Caco-2 (cell line): ENCODE data around the gene PPP1R7. TPM values are rescaled to one million over a fixed set of nuclear protein-coding genes. Genes with fewer than 3 reads are reported as not detected.

Experiments
- Bru-seq: library from RNA; stranded (reverse); fragments of 400-500 nt; gene quantifications from one replicate; lab custom pipeline; 2021; lab: Mats Ljungman, UMichigan
- BruChase-seq, 2 experiments: library from RNA; stranded (reverse); fragments of 400-500 nt; gene quantifications; one replicate each; lab custom pipeline; 2021; lab: Mats Ljungman, UMichigan
- BruUV-seq: library from RNA; stranded (reverse); fragments of 400-500 nt; replicated peaks from 2 replicates; lab custom pipeline; 2021; lab: Mats Ljungman, UMichigan
- CTCF ChIA-PET: fragments of 300-600 bp; sonication (Branson Sonifier 250); formaldehyde crosslinking; loops from one replicate; lab custom pipeline; 2022; ENCODE audit warnings: antibody characterized with exemption; lab: Charles Lee
- POLR2A ChIA-PET: fragments of 300-600 bp; sonication (Branson Sonifier 250); formaldehyde crosslinking; loops from one replicate; lab custom pipeline; 2022; ENCODE audit warnings: antibody characterized with exemption; lab: Charles Lee
- DNase-seq, 2 experiments: peaks; one replicate each; pipeline versions ENCODE4 v3.0.0 to v3.0.0-alpha.2; 2020 to 2022
- H3K27me3 ChIP-seq: replicated peaks from 2 replicates; pipeline ENCODE4 v1.6.0; 2011; ENCODE audit warnings: low read length; ENCODE audit not compliant: control insufficient read depth, insufficient read depth
- H3K36me3 ChIP-seq: 2 replicates; pipeline ENCODE4 v1.5.1; 2011; ENCODE audit warnings: low read length; ENCODE audit not compliant: control insufficient read depth, insufficient read depth
- H3K4me1 ChIP-seq: fragments of 250-450 bp; sonication (Bioruptor Pico); 2 replicates; pipeline ENCODE4 v1.5.1; 2020; ENCODE audit warnings: mild to moderate bottlenecking
- H3K4me3 ChIP-seq: 2 replicates; pipeline ENCODE4 v1.5.1; 2011; ENCODE audit warnings: low read depth, mild to moderate bottlenecking, control low read depth, low read length
- H3K9me3 ChIP-seq: fragments of 250-450 bp; sonication (Bioruptor Pico); 2 replicates; pipeline ENCODE4 v1.5.1; 2020; ENCODE audit warnings: mild to moderate bottlenecking, moderate library complexity
- H3K27ac Mint-ChIP-seq: one replicate; pipeline ENCODE4 v1.8.0; 2022; ENCODE audit warnings: mixed read lengths; ENCODE audit not compliant: unreplicated experiment
- H3K27me3 Mint-ChIP-seq: one replicate; pipeline ENCODE4 v1.8.0; 2022; ENCODE audit warnings: mixed read lengths; ENCODE audit not compliant: insufficient read depth, unreplicated experiment
- H3K36me3 Mint-ChIP-seq: one replicate; pipeline ENCODE4 v1.8.0; 2022; ENCODE audit warnings: mild to moderate bottlenecking, mixed read lengths; ENCODE audit not compliant: insufficient read depth, unreplicated experiment
- H3K4me1 Mint-ChIP-seq: one replicate; pipeline ENCODE4 v1.8.0; 2022; ENCODE audit warnings: low read depth, mixed read lengths; ENCODE audit not compliant: unreplicated experiment
- H3K4me3 Mint-ChIP-seq: one replicate; pipeline ENCODE4 v1.8.0; 2022; ENCODE audit warnings: mild to moderate bottlenecking, moderate library complexity, mixed read lengths; ENCODE audit not compliant: unreplicated experiment
- H3K9me3 Mint-ChIP-seq: one replicate; pipeline ENCODE4 v1.8.0; 2022; ENCODE audit warnings: mixed read lengths; ENCODE audit not compliant: unreplicated experiment
- intact Hi-C: fragments of 100-400 bp; cut with micrococcal nuclease; formaldehyde crosslinking; loops from one replicate; pipeline ENCODE4 v1.10.0; 2022; ENCODE audit not compliant: unreplicated experiment
- long read RNA-seq: library from polyadenylated mRNA; stranded (forward); transcript quantifications from one replicate; pipeline ENCODE4 v2.0.0, GENCODE V29; 2022
- total RNA-seq: library from RNA; stranded (reverse); gene quantifications from 2 replicates; pipeline ENCODE4 v1.2.3, GENCODE V29; 2022
- TF ChIP-seq, protein P1 (sequence below), 2 experiments: fragments of 200-600 bp in 1 of 2; IDR thresholded peaks; 1 replicate in 1 of 2; 2 replicates in 1 of 2; pipeline versions ENCODE4 v1.5.1 to v1.8.0; 2011 to 2022; ENCODE audit warnings: antibody characterized with exemption in 1 of 2, control low read depth in 1 of 2, inconsistent platforms in 1 of 2, low read depth in 1 of 2, low read length in 1 of 2, mild to moderate bottlenecking in 1 of 2, moderate library complexity in 1 of 2; ENCODE audit not compliant: insufficient read depth in 1 of 2, severe bottlenecking in 1 of 2, unreplicated experiment in 1 of 2

PPP1R7 gene
- total RNA-seq (30.0 and 32.5 TPM in 2 replicates), Bru-seq, nascent RNA (percentile 52 among the genes with signal in this experiment), BruChase-seq, experiment 1, labeled RNA remaining after a 2-hour chase (percentile 53 among the genes with signal in this experiment), BruChase-seq, experiment 2, labeled RNA remaining after a 6-hour chase (percentile 58 among the genes with signal in this experiment)
- long read RNA-seq, transcript PPP1R7-201 (10 exons, 2,386 nt) = major isoform, 34 of 52 reads
- long read RNA-seq, transcript PPP1R7-206 (9 exons, 965 nt) = minor isoform, 7 of 52 reads
- long read RNA-seq, partial matches to known transcripts = 3 of 52 reads
- long read RNA-seq, other reads (novel, unspliced or antisense) = 2 of 52 reads

DNA sequence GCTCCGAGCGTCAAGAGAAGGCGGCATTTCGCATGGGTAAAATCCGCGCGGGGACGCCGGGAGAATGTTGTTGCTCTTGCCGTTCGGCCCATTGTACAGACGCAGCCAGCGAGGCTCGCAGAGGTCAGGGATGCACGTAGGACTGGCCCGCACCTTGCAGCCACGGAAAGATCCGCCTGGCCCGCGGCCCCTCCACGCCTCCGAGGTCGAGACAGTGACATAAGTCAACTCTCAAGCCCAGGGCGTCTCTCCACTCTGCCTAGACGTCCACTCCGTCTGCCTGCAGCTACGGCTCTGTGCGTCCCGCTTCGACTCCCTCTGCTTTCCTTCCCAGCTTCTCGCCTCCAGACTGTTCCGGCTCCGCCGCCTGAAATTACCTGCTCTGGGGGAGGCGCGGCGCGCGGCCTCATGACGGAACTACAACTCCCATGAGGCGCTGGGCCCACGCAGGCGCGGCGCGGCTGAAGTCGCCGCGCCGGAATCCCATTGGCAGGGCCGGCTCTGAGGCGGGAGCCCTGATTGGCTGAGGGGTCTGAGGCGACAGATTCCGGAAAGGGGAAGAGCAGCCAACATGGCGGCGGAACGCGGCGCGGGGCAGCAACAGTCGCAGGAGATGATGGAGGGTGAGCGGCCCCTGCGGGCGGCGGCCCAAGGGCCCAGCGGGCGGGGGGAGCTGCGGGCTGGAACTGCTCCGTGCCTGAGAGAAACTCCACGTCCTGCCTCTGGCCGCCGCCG lies at the start of gene PPP1R7:
Gene PPP1R7, plus strand, starts transcription at position 543 of the 735 bp plus-strand sequence. Its CDS starts 29 bp downstream, at position 572.
- intact Hi-C loops = loop anchor here (5.0 kb wide), 1 partner anchor 67 kb away; no protein-coding TSS in a partner anchor
- H3K27ac Mint-ChIP-seq = peak within 1 kb of the TSS; percentile 87
- ChIA-PET CTCF (interaction anchor here (0.9 kb wide), 1 partner anchor 248 kb away, joined by 3 read pairs; no protein-coding TSS in a partner anchor), POLR2A (interaction anchor here (0.5 to 1.0 kb wide), 6 partner anchors 24 to 548 kb away, joined by 3 to 7 read pairs (median 3); partner anchors contain the start of gene MTERF4)
- Histone ChIP-seq H3K9me3 (no peaks in the 10 kb centered on the region), H3K4me3 (peak within 1 kb of the TSS; percentile 53), H3K4me1 (0 out of 2 replicates have a peak, but pooled peaks cover 3% of the 10 kb centered on the region), H3K36me3 (no peaks in the 10 kb centered on the region), H3K27me3 (no peaks in the 10 kb centered on the region)
- peaks cover 8% of the 10 kb centered on the region for H3K36me3 Mint-ChIP-seq
- TF ChIP-seq, protein P1, sequence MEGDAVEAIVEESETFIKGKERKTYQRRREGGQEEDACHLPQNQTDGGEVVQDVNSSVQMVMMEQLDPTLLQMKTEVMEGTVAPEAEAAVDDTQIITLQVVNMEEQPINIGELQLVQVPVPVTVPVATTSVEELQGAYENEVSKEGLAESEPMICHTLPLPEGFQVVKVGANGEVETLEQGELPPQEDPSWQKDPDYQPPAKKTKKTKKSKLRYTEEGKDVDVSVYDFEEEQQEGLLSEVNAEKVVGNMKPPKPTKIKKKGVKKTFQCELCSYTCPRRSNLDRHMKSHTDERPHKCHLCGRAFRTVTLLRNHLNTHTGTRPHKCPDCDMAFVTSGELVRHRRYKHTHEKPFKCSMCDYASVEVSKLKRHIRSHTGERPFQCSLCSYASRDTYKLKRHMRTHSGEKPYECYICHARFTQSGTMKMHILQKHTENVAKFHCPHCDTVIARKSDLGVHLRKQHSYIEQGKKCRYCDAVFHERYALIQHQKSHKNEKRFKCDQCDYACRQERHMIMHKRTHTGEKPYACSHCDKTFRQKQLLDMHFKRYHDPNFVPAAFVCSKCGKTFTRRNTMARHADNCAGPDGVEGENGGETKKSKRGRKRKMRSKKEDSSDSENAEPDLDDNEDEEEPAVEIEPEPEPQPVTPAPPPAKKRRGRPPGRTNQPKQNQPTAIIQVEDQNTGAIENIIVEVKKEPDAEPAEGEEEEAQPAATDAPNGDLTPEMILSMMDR (IDR thresholded peaks at IDR 0.05; ENCODE audit: insufficient read depth in 1 of 2, low read depth in 1 of 2, low read length in 1 of 2, severe bottlenecking in 1 of 2, unreplicated experiment in 1 of 2) = no peak
- peaks cover 16% of the 10 kb centered on the region for H3K4me1 Mint-ChIP-seq
- peak within 1 kb of the TSS; percentile 84 for H3K4me3 Mint-ChIP-seq
- DNase-seq = peak; percentile 90 to 93
- H3K27me3 Mint-ChIP-seq = no peaks in the 10 kb centered on the region
- no peaks in the 10 kb centered on the region for H3K9me3 Mint-ChIP-seq
- BruUV-seq = no TSS peak

DNA sequence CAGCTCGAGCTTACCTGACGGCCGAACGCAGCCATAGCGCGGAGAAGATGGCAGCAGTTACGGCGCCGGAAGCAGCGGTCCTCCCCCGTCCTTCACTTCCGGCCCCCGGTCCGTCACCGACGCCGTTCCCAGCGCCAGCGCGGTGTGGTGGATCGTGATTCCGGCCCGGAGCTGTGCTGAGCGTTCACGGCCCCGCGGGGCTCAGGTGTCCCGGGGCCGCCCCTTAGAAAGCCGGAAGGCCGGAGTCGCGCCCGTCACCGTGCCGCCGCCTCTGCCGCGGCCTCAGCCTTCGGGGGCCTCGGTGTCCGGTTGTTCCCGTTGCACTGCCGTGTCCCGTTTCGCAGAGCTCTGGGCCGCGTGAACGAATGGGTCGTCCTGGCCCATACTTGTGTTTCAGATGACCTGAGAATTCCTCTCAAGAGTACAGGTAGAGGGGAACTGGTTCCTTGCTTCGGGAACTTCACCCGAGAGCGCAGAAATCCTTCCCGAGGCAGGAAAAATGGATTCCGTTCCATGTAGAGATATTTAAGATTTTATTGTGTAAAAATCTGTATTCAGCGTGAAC lies 47.9 kb upstream of the PPP1R7 start, which contains the start of gene MTERF4:
Gene MTERF4, minus strand, starts transcription at position 49 of the 565 bp plus-strand sequence. Its CDS starts 14 bp downstream, at position 35.
- Mint-ChIP-seq H3K27me3 (no peaks in the 10 kb centered on the region), H3K4me1 (no peaks in the 10 kb centered on the region), H3K36me3 (peaks cover 7% of the 10 kb centered on the region), H3K27ac (peak within 1 kb of the TSS; percentile 89), H3K9me3 (no peaks in the 10 kb centered on the region), H3K4me3 (peak within 1 kb of the TSS; percentile 84)
- intact Hi-C loops = no loop called here
- ChIA-PET CTCF (no interaction called here), POLR2A (interaction anchor here (0.8 kb wide), 3 partner anchors 9 to 47 kb away, joined by 3 to 5 read pairs (median 4); partner anchors contain the start of gene PASK)
- Histone ChIP-seq H3K4me1 (no peaks in the 10 kb centered on the region), H3K4me3 (peak within 1 kb of the TSS; percentile 84), H3K36me3 (no peaks in the 10 kb centered on the region), H3K9me3 (no peaks in the 10 kb centered on the region), H3K27me3 (no peaks in the 10 kb centered on the region)
- TF ChIP-seq, protein P1 (IDR thresholded peaks at IDR 0.05; ENCODE audit: insufficient read depth in 1 of 2, low read depth in 1 of 2, low read length in 1 of 2, severe bottlenecking in 1 of 2, unreplicated experiment in 1 of 2) = no peak
- peak; percentile 85 to 88 for DNase-seq
- BruUV-seq = TSS peak; percentile 89
